ENCODE results near the gene AP2A2. TPM values are rescaled to one million over a fixed set of nuclear protein-coding genes. Genes with fewer than 3 reads are reported as not detected.

The AP2A2 gene
- total RNA-seq, 1 donor from 2014 or later = 120 TPM

- DNase-seq (ENCODE audit: low spot score) = no peak
Observed at GRCh38 chr11:1053121-1053901, 127.6 kb downstream of the AP2A2 start.

GRCh38 chr11:1054143-1055108, 128.8 kb downstream of the AP2A2 start:
- no peak for DNase-seq (ENCODE audit: low spot score)

GRCh38 chr11:1055109-1055703, 129.5 kb downstream of the AP2A2 start:
- DNase-seq (ENCODE audit: low spot score) = no peak

DNA sequence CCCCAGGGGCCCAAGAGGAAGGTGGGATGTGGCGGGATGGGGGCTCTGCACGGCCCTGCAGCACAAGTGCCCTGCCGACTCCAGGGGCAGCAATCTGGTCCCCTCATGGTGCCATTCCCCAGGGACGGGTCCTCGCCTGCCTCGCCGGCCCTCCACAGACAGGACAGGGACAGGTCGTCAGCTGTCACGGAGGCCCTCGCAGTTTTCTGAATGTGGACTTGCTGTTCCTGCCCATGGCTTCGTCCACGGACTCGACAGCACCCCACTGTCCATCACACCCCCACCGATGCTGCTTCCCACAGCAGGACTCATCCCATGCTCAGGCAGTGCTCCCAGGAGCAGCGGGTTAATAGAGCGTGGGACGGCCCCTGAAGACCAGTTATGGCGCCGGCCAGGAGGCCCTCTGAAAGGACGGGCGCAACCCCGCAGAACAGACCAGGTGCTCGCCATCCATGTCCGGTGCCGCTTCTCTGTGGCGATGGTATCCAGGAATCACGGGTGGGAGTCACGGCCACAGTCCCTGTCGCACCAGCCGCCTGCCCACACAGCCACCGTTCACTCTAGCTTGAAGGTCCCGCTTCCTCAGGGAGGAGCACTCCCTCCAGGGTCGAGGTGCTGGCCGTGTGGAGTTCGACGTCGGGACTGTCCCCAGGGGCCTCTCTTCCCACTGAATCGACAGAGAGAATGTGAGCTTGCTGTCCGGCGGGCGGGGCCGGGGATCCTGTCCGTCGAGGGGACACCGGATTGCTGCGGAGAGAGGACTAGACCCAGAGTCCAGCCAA, 130.5 kb downstream of the AP2A2 start:
- DNase-seq (ENCODE audit: low spot score) = no peak

- no peak for DNase-seq (ENCODE audit: low spot score)
Observed at GRCh38 chr11:1057806-1058205, 132.1 kb downstream of the AP2A2 start.

DNA sequence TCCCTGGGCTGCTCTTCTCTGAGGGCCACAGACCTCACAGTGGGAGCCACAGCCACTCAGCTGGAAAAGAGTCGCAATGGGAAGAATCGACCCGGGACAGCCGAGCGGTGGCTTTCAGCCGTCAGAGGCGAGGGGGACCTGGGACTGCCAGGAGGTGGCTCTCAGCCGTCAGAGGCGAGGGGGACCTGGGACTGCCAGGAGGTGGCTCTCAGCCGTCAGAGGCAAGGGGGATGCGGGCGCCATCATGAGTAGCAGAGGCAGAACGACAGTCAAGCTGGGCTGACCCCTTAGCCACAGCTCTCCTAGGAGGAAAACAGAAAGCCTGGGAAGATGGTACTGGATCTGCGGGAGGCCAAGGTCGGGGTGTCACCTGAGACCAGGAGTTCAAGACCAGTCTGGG, 134.1 kb downstream of the AP2A2 start:
- DNase-seq (ENCODE audit: low spot score) = no peak

- DNase-seq (ENCODE audit: low spot score) = no peak
Observed at GRCh38 chr11:1060410-1060809, 134.7 kb downstream of the AP2A2 start.

DNA sequence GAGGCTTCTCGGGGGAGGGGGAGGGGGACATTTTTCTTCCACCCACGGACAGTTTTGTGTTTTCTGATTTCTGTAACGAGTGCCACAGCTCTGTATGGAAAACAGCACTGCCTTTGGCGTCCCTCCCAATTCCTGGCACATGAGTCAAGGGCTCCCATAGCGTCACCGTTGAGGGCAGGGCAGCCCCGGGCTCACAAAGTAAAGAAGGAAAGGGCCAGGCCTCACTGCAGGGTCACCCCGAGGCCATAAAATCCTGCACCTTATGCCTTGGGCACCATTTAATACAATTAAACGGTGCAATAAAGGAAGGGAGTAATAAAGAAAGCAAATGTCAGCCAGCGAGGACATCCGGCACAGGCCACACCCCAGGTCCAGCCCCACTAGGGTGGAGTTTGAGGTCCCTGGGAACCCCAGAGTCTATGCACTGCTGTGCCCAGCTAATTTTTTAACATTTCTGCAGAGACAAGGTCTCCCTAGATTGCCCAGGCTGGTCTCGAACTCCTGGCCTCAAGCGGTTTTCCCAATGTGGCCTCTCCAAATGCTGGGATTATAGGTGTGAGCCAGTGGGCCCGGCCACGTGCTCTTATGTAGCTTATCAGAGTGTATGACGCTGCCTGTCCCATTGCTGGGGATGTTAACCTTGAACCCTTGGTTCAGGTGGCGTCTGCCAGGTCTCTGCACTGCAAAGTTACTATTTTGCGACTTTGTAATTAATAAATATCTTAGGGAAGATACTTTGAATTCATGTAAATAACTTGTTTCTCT, 135.4 kb downstream of the AP2A2 start:
- DNase-seq (ENCODE audit: low spot score) = no peak

Other genes starting within 250 kb of the AP2A2 start
- gene DEAF1, start 230.6 kb upstream of the AP2A2 start, total RNA-seq = 25.9 TPM
- gene TMEM80, start 230.1 kb upstream of the AP2A2 start, total RNA-seq = 14.6 TPM
- gene EPS8L2, start 219.6 kb upstream of the AP2A2 start, total RNA-seq = 12.1 TPM
- gene TALDO1, start 178.4 kb upstream of the AP2A2 start, total RNA-seq = 277 TPM
- gene GATD1, start 148.4 kb upstream of the AP2A2 start, total RNA-seq = 54.1 TPM
- not detected for gene CEND1, start 135.8 kb upstream of the AP2A2 start, total RNA-seq
- 26.3 TPM for gene SLC25A22, start 127.6 kb upstream of the AP2A2 start, total RNA-seq
- gene PIDD1, start 120.6 kb upstream of the AP2A2 start, total RNA-seq = 10.2 TPM
- gene RPLP2, start 115.9 kb upstream of the AP2A2 start, total RNA-seq = 2,673 TPM
- gene PNPLA2, start 107.0 kb upstream of the AP2A2 start, total RNA-seq = 1,877 TPM
- gene CRACR2B, start 98.0 kb upstream of the AP2A2 start, total RNA-seq = 6.8 TPM
- 776 TPM for gene CD151, start 92.9 kb upstream of the AP2A2 start, total RNA-seq
- gene POLR2L, start 83.3 kb upstream of the AP2A2 start, total RNA-seq = 203 TPM
- gene TSPAN4, start 83.0 kb upstream of the AP2A2 start, total RNA-seq = 120 TPM
- 72.1 TPM for gene CHID1, start 15.1 kb upstream of the AP2A2 start, total RNA-seq
- gene MUC6, start 110.8 kb downstream of the AP2A2 start, total RNA-seq = not detected
- gene MUC2, start 149.0 kb downstream of the AP2A2 start, total RNA-seq = 0.80 TPM
- gene MUC5AC, start 232.1 kb downstream of the AP2A2 start, total RNA-seq = not detected

All from mesenteric fat pad (tissue), 1 donor.